NCI-H510A treated with DMSO at 0.1 percent for 48 hours (cell line): ENCODE measurements around the gene TSC22D1.

ENCODE experiments used
- DNase-seq: peaks from one replicate; lab custom pipeline; 2025; lab: John Stamatoyannopoulos, UW

TSC22D1 gene

GRCh38 chr13:44426461-44426860 lies 149.7 kb downstream of the TSC22D1 start:
- DNase-seq, result no peak

DNA sequence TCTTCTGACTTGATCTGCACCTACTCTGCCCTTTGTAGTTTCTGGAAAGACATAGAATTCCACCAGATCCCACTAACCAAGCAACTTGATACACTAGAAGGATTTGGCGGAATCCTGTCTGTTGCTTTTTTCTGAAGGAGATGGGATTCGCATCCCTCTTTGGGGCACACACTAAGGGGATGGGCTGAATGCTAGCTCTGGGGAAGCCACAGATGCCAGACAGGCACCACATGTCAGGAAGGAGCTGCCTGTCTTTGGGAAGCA lies 150.4 kb downstream of the TSC22D1 start:
- DNase-seq, result no peak

DNA sequence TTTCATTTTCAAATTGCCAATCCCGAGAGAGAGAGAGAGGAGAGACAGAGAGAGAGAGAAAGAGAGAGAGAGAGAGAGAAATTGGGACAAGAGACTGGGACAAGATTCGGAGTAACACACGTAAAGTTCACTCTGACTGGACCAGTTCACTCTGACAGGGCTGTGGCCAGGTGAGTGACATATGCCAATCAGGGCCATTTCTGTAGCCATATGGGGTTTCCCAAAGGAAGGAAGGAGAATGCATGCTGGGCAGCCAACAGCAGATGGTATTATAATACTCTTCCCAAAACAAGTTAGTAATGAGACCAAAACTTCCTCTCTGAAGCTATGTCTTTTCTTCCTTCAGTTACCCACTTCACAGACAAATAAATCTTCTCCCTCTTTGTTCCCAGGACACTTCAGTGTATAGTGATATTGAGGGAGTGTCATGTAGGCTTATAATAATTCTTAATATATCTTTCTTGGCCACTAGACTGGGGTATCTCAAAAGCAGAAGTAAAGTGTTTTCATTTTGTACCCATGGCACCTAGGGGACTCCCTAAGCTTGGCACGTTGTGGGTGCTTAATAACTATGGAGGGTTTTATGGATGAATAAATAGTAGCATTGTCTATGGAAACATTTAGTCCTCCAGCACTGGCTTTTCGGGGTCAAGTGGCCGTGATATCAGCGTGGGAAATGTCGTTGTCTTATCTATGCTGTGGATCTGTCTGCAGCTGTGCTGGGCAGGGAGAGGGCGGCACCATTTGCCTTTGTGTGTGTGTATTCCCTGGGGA lies 150.9 kb downstream of the TSC22D1 start:
- no peak for DNase-seq

GRCh38 chr13:44423824-44424223 lies 152.3 kb downstream of the TSC22D1 start:
- DNase-seq, result no peak

- DNase-seq, result no peak
These were observed 153.1 kb downstream of the TSC22D1 start for GRCh38 chr13:44422755-44423643.

DNA sequence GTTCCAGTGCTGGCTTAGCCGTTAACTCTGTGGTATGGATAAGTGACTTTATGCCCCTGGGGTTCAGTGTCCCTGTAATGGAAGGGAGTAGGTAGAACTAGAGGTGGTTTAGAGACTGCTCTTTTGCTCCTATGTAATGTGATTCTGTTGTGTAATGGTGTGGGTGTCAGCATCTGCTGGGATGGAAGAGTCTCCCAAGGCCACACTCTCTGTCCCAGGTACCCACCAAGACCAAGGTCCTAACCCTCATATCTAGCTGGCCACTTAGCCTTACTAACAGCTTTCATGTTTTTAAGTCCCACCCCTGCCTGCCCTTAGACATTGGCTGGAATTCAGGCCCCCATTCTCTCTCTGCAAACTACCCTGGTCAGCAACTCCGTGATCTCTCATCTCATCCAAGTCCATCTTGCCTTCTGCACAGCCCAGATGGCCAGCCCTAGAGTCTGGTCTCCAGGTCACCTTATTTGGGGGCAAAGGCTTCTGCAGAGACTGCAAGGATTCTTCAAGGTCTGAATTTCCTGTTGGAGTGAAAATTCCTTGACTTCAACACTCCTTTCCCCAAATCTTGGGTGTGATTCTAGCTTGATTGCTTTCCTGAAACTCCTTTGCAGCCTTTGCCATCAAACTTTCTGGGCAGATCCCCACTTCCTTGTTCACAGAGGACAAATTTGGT lies 154.1 kb downstream of the TSC22D1 start:
- DNase-seq, result no peak

DNA sequence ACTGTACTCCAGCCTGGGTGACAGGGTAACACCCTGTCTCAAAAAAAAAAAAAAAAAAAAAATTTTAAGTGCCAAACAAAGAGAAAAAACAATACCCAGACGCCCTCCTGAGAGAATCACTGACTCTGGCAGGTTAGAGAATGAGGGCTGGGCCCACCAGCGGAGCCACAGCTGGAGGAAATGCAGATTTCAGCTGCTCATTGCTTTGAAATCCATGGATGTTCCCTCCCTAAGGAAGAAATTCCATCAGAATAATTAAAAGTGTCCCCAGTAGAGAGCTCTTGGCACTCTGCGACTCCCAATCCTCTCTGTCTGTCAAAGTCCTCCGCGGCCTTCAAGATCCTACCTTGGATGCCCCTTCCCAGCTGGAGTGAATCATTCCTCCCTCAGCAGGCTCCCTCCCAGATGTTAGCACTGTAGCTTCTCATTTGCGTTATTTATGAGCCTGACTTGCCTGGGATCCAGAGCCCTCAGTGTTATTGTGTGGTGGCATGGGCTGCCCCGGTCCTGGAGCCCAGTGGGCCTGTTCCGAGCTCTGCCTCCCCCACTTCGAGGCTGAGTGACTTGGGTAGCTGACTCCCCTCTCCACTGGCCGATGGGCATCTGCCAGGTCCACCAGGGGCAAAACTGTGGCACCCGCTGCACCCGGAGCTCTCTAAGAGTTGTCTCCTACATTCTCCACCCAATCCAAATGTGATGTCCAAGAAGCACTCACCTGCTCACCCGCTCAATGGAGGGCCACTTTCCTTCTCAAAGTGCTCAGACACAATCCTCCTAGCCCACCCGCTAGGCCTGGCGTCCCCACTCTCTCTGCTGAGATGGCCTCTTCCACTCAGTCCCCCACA lies 155.5 kb downstream of the TSC22D1 start:
- no peak for DNase-seq

- no peak for DNase-seq
These were observed 158.3 kb downstream of the TSC22D1 start for GRCh38 chr13:44417876-44418275.

- DNase-seq, result no peak
These were observed 158.7 kb downstream of the TSC22D1 start for GRCh38 chr13:44417446-44417845.

DNA sequence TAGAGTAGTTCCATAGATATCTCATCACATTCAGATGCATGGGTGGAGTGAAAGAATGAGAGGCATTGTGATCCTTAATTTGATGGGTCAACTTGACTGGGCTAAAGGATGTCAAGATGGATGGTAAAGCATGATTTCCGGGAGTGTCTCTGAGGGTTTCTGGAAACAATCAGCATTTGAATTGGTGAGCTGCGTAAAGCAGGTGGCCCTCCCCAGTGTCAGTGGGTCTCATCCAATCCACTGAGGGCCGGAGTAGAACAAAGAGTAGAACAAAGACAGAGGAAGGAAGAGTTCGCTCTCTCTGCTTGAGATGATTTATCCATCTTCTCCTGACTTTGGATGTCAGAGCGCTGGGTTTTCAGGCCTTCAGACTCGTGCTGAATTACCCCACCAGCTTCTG lies 159.4 kb downstream of the TSC22D1 start:
- no peak for DNase-seq

DNA sequence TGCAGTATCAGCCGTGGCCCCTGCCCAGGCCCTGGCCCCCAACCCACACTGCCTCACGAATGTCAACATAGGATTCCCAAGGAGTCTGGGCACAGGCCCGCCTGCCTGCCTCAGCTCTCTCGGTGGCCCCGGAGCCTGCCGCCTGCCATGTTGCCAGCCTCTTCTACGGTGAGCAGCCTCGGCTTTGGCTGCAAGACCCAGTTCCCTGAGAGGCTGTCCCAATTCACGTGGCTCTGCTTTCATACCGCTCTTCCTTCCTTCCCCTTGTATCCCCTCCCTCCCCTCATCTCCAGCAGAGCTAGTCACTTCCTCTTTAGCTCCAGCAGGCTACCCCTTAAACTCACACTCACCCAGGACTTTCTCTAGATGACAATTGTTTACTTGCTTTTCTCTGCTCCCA lies 159.8 kb downstream of the TSC22D1 start:
- no peak for DNase-seq

DNA sequence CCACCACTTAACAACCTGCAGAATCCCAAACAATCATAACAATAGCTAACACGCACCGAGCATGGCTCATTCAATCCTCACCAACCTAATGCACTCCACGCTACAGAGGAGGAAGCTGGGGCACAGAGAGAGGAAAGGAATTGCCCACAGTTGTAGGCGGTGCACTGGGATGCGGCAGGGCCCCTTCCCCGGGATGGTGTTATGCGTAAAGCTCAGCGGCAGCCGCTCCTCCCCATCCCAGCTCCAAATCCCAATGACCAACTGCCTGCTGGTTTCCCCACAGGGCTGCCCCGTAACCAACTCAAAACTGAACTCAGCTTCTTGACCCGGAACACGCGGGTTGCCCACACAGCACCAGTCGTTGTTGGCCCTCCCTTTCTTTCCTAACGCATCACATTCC lies 160.3 kb downstream of the TSC22D1 start:
- no peak for DNase-seq

GRCh38 chr13:44414716-44415115 lies 161.4 kb downstream of the TSC22D1 start:
- DNase-seq, result no peak

GRCh38 chr13:44413095-44413494 lies 163.0 kb downstream of the TSC22D1 start:
- no peak for DNase-seq

DNA sequence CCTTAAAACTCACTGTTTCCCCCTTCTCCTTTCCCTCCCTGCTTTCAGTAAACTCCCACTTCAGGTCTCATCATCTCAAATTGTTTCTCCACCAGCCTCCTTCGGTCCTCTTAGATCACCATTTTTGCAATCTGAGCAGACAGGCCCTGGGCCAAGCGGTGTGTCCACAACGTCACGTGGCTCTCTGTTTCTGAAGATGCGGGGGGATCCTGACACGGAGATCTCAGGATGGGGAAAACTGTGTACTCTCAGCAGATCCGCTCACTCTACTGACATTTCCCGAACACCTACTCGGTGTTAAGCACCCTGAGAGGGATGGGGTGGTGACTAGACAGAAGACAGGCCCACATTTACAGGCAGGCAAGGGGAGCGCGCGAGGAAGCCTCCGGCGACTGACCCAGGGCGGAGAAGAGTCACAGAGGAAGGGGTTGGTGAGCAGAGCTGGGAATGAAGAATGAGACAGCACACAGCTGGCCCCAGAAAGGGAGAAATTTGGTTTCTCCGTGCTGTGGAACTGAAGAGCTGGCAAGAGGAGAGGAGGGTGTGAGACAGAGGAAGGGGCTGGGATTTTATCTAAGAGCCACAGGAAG lies 163.7 kb downstream of the TSC22D1 start:
- DNase-seq, result no peak

DNA sequence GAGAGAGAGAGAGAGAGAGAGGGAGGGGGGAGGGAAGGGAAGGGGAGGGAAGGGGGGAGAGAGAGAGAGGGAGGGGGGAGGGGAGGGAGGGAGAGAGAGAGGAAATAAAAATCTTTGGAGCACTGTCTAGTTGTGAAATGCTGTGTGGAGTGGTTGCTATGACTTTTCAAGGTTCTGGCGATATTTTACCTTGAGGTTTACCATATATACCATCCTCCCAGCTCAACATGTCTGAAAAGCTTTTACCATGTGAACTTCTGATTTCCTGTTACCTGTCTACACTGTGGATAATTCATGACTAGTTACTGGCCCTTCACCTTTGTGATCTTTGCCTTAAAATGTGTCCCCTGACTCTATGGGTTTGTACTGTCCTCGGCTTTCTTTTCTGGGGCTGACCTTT lies 164.3 kb downstream of the TSC22D1 start:
- DNase-seq, result no peak

DNA sequence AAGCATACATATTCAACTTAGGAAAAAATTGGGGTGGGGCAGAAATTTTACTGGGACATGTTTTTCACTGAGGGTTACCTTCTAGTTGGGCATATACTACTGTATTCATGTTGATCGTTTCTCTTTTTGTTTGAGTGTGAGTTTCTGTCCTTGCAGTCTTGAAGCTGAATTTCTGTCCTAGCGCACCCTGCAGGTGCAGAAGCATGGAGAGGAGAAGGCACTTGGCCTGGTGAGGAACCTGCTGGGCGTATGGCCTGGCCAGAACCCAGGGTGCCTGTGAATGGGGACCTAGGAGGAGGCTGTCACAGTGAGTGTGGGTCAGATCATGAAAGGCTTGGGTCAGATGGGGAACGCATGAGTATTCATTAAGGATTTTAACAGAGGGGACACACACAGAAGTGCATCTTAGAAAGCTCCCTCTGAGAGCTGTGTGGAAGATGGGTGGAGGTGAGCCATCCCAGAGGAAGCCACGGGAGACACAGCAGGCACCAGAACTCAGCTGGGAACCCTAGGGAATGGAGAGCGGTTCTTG lies 165.7 kb downstream of the TSC22D1 start:
- DNase-seq, result no peak

DNA sequence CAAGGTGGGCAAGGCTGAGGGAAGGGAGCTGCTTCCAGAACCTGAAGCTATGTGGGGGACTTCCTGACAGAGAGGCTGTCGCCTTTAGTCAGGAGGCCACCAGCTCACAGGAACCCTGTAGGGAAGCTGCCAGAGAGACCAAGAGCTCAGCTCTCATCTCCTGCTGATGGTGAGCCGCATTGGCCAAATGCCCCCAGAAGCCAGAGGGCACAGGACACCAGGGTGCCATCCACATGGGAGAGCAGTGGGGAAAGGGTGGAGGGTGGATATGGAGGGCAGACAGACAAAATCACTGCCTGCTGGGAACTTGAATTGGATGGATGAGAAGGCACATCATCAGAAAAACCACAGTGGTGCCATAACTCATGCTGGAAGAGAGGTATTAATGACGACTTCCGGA lies 166.5 kb downstream of the TSC22D1 start:
- DNase-seq, result no peak

DNA sequence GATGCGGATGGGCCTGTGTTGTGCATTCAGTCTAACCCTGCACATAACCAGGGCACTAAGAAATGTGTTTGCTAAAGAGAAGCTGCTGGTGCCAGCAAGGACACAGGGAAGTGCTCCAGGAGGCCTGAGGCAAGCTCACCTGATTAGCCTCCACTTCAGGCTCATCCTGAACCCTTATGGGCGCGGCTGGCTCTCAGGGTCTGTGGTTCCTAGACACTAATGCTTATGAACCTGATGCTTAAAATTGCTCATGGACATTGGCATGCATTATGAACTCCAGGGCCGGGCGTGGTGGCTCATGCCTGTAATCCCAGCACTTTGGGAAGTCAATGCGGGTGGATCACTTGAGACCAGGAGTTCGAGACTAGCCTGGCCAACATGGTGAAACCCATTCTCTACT lies 168.2 kb downstream of the TSC22D1 start:
- no peak for DNase-seq

GRCh38 chr13:44407379-44407778 lies 168.8 kb downstream of the TSC22D1 start:
- no peak for DNase-seq

DNA sequence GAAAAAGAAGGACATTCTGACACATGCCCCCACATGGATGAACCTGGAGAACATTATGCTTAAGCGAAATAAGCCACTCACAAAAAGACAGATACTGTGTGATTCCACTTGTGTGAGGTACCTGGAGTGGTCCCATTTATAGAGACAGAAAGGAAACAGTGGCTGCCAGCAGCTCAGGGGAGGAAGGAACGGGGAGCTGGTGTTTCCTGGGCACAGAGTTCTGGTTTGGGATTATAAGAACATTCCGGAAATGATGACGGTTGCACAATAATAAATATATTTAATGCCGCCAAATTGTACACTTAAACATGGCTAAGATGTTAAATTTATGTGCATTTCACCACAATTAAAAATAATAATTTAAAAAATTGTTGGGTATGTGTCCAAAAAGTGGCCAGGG lies 169.5 kb downstream of the TSC22D1 start:
- no peak for DNase-seq
